BLaER1 (cell line): ENCODE data around the gene DENR.

Experiments
- H3K27ac ChIP-seq: shearing (Covaris generic); formaldehyde crosslinking; 2 replicates; pipeline ENCODE4 v1.8.1; 2022
- H3K27me3 ChIP-seq: shearing (Covaris generic); formaldehyde crosslinking; 2 replicates; pipeline ENCODE4 v1.8.1; 2022
- H3K36me3 ChIP-seq: shearing (Covaris generic); formaldehyde crosslinking; 2 replicates; pipeline ENCODE4 v1.8.1; 2022
- H3K4me1 ChIP-seq: shearing (Covaris generic); formaldehyde crosslinking; 2 replicates; pipeline ENCODE4 v1.8.1; 2022
- H3K4me2 ChIP-seq: shearing (Covaris generic); formaldehyde crosslinking; 2 replicates; pipeline ENCODE4 v1.8.1; 2022
- H3K4me3 ChIP-seq: shearing (Covaris generic); formaldehyde crosslinking; 2 replicates; pipeline ENCODE4 v1.8.1; 2022
- H3K9ac ChIP-seq: shearing (Covaris generic); formaldehyde crosslinking; 2 replicates; pipeline ENCODE4 v1.8.1; 2022
- H3K9me3 ChIP-seq: shearing (Covaris generic); formaldehyde crosslinking; 2 replicates; pipeline ENCODE4 v1.8.1; 2022
- H4K20me1 ChIP-seq: shearing (Covaris generic); formaldehyde crosslinking; 2 replicates; pipeline ENCODE4 v1.8.1; 2022
- Cebpa-rat ChIP-seq: shearing (Covaris generic); IDR thresholded peaks from 2 replicates; pipeline ENCODE4 v1.8.1; 2022

The DENR gene

GRCh38 chr12:122813310-122813713, 60.7 kb downstream of the DENR start:
- TF ChIP-seq Cebpa-rat = no peak
- peak overlapping the region; percentile 46 for H3K4me3 ChIP-seq
- peak overlapping the region; percentile 83 for H3K4me2 ChIP-seq
- no peaks in the 10 kb centered on the region for H4K20me1 ChIP-seq
- H3K36me3 ChIP-seq = no peaks in the 10 kb centered on the region
- no peaks in the 10 kb centered on the region for H3K9me3 ChIP-seq
- peak overlapping the region; percentile 66 for H3K9ac ChIP-seq
- H3K27ac ChIP-seq = peak overlapping the region; percentile 69
- peaks cover 47% of the 10 kb centered on the region for H3K4me1 ChIP-seq
- no peaks in the 10 kb centered on the region for H3K27me3 ChIP-seq

- Histone ChIP-seq H4K20me1 (no peaks in the 10 kb centered on the region), H3K36me3 (no peaks in the 10 kb centered on the region), H3K4me1 (peaks cover 58% of the 10 kb centered on the region), H3K9ac (no peak overlapping the region), H3K9me3 (no peaks in the 10 kb centered on the region), H3K27me3 (no peaks in the 10 kb centered on the region), H3K4me2 (no peak overlapping the region), H3K4me3 (no peak overlapping the region), H3K27ac (no peak overlapping the region)
- no peak for TF ChIP-seq Cebpa-rat
These were observed 66.7 kb downstream of the DENR start for GRCh38 chr12:122819209-122819785.

- H3K4me1 ChIP-seq = peaks cover 49% of the 10 kb centered on the region
- H3K9ac ChIP-seq = no peak overlapping the region
- no peaks in the 10 kb centered on the region for H4K20me1 ChIP-seq
- TF ChIP-seq Cebpa-rat = no peak
- H3K4me2 ChIP-seq = peak overlapping the region; percentile 61
- no peaks in the 10 kb centered on the region for H3K36me3 ChIP-seq
- no peaks in the 10 kb centered on the region for H3K9me3 ChIP-seq
- H3K27me3 ChIP-seq = no peaks in the 10 kb centered on the region
- H3K4me3 ChIP-seq = no peak overlapping the region
- H3K27ac ChIP-seq = no peak overlapping the region
These were observed 67.5 kb downstream of the DENR start for GRCh38 chr12:122820138-122820537.
